ENCODE measurements around the gene DNAJC30. TPM values are rescaled to one million over a fixed set of nuclear protein-coding genes. Genes with fewer than 3 reads are reported as not detected.

The DNAJC30 gene
- total RNA-seq, 2 experiments from 2014 or later: 8.7 to 9.1 TPM

DNA sequence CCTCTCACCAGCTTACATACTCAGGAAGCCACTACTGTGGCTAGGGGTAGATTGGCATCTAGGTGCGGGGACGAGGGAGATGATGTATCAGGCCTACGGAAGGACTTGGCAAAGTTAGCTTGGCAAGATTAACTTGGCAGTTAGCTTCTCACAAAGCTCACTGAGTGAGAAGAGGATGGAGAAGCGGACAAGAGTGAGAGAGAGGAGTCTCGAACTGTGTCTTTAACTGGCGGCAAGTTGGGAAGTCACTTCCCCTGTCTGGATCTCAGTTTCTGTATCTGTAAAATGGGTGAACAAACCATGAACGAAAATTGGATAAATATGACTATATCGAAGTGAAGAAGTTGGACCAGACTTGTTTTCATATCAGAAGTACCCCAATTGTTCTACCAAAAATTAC, 49.4 kb downstream of the DNAJC30 start:
- POLR2A ChIA-PET: no interaction called here
- H3K27me3 Mint-ChIP-seq: peaks cover 23% of the 10 kb centered on the region
- no peak overlapping the region for H3K27ac Mint-ChIP-seq
- no peaks in the 10 kb centered on the region for H3K36me3 Mint-ChIP-seq (ENCODE audit: low read depth)
- H3K4me3 Mint-ChIP-seq: no peak overlapping the region
- CTCF ChIA-PET: interaction anchor here (0.5 to 1.5 kb wide), 2 partner anchors 34 to 79 kb away, joined by 3 to 4 read pairs; no protein-coding TSS in a partner anchor
- H3K4me1 Mint-ChIP-seq: no peaks in the 10 kb centered on the region
- H3K9me3 Mint-ChIP-seq: no peaks in the 10 kb centered on the region
- no peak for DNase-seq

DNA sequence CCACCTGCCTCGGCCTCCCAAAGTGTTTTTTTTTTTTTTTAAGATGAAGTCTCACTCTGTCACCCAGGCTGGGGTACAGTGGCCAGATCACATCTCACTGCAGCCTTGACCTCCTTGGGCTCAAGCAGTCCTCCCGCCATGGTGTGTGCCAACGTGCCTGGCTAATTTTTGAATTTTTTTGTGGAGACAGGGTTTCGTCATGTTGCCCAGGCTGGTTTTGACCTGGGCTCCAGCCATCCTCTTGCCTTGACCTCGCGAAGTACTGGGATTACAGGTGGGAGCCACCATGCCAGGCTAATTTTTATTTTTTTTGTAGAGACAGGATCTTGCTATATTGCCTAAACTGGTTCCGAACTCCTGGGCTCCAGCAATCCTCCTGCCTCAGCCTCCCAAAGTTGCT, 49.9 kb downstream of the DNAJC30 start:
- no peaks in the 10 kb centered on the region for H3K9me3 Mint-ChIP-seq

DNA sequence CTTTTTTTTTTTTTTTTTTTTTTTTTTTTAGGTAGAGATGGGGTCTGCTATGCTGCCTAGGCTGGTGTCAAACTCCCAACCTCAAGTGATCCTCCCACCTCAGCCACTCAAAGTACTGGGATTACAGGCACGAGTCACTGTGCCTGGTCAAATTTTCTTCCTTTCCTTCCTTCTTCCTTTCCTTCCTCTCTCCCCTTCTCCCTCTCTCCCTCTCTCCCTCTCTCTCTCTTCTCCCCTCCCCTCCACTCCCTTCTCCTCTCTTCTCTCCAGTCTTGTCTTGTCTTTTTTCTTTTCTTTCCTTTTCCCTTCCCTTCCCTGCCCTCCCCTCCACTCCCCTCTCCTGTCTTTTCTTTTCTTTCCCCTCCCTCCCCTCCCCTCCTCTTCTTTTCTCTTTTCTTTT, 51.7 kb downstream of the DNAJC30 start:
- H3K27me3 Mint-ChIP-seq: peaks cover 40% of the 10 kb centered on the region
- H3K9me3 Mint-ChIP-seq: no peaks in the 10 kb centered on the region
- no peaks in the 10 kb centered on the region for H3K36me3 Mint-ChIP-seq (ENCODE audit: low read depth)
- ChIA-PET CTCF (interaction anchor here (0.5 kb wide), 1 partner anchor 696 kb away, joined by 3 read pairs; no protein-coding TSS in a partner anchor), POLR2A (no interaction called here)
- H3K4me3 Mint-ChIP-seq: no peak overlapping the region
- DNase-seq: no peak
- no peak overlapping the region for H3K27ac Mint-ChIP-seq
- H3K4me1 Mint-ChIP-seq: no peaks in the 10 kb centered on the region

More for the DNA sequence above, 49.9 kb downstream of the DNAJC30 start:
- Mint-ChIP-seq H3K4me3 (no peak overlapping the region), H3K27me3 (peaks cover 26% of the 10 kb centered on the region), H3K4me1 (no peaks in the 10 kb centered on the region), H3K27ac (no peak overlapping the region), H3K36me3 (ENCODE audit: low read depth) (no peaks in the 10 kb centered on the region)
- ChIA-PET CTCF (interaction anchor here (1.5 kb wide), 1 partner anchor 35 kb away, joined by 3 read pairs; no protein-coding TSS in a partner anchor), POLR2A (no interaction called here)
- DNase-seq: no peak

Small RNAs within 50 kb of the gene (microRNA-seq; reads per million reads assigned to microRNA genes)
- gene MIR4284 (ENCODE audit: borderline microRNAs expressed, borderline replicate concordance): not detected

Other genes with a start within 250 kb of the DNAJC30 start
- gene FZD9, start 249.7 kb downstream of the DNAJC30 start, total RNA-seq: not detected
- 100 to 1,000 TPM in 1 of 2 experiments, 10 to 100 TPM in 1; 96.5 to 103 TPM for gene BAZ1B, start 161.2 kb downstream of the DNAJC30 start, total RNA-seq
- 10 to 100 TPM; 69.7 to 93.0 TPM for gene BCL7B, start 125.8 kb downstream of the DNAJC30 start, total RNA-seq
- 10 to 100 TPM; 25.3 to 28.2 TPM for gene TBL2, start 104.9 kb downstream of the DNAJC30 start, total RNA-seq
- not detected for gene MLXIPL, start 58.9 kb downstream of the DNAJC30 start, total RNA-seq
- gene VPS37D, start 15.6 kb downstream of the DNAJC30 start, total RNA-seq: under 1 TPM in 1 of 2 experiments, not detected in 1; 0.25 TPM
- gene BUD23, start 144 bp upstream of the DNAJC30 start, total RNA-seq: 10 to 100 TPM; 43.9 to 51.4 TPM
- 1 to 10 TPM; 6.7 to 7.4 TPM for gene STX1A, start 36.2 kb upstream of the DNAJC30 start, total RNA-seq
- gene ABHD11, start 55.3 kb upstream of the DNAJC30 start, total RNA-seq: 10 to 100 TPM; 13.3 to 15.6 TPM
- gene CLDN3, start 86.8 kb upstream of the DNAJC30 start, total RNA-seq: not detected
- under 1 TPM in 1 of 2 experiments, not detected in 1; 0.27 TPM for gene CLDN4, start 147.5 kb upstream of the DNAJC30 start, total RNA-seq
- 1 to 10 TPM; 1.9 to 2.8 TPM for gene METTL27, start 159.1 kb upstream of the DNAJC30 start, total RNA-seq
- not detected for gene TMEM270, start 177.7 kb upstream of the DNAJC30 start, total RNA-seq

All from activated CD4-positive, alpha-beta T cell treated with anti-CD3 and anti-CD28 coated beads, Interleukin-2, amount 10 ng/mL, durations not matched to agents 7 days and 5 days (primary cell).